K562 (cell line): ENCODE results near the gene COL7A1. TPM values are rescaled to one million over a fixed set of nuclear protein-coding genes. Genes with fewer than 3 reads are reported as not detected.

Experiments
- ATAC-seq: fragments of 200-7000 bp; cut with Tn5 transposase; 3 replicates; pipeline ENCODE4 v1.9.1; 2020; ENCODE audit warnings: moderate library complexity
- BruUV-seq: library from RNA; stranded (reverse); fragments of 400-500 nt; replicated peaks from 2 replicates; lab custom pipeline; 2021; lab: Mats Ljungman, UMichigan
- CTCF ChIA-PET: fragments of 300-600 bp; formaldehyde crosslinking; extraction: SDS; loops from one replicate; lab custom pipeline; 2021; ENCODE audit warnings: low intra/inter-chr PET ratio; lab: Yijun Ruan, JAX
- POLR2A ChIA-PET: fragments of 300-600, 350-650 bp; sonication (Branson Sonifier 250); formaldehyde crosslinking; extraction: SDS; loops from one replicate; lab custom pipeline; 2021; ENCODE audit warnings: antibody characterized with exemption, inconsistent platforms; lab: Yijun Ruan, JAX
- DNase-seq, 4 experiments: peaks; one replicate each; pipeline versions ENCODE4 v3.0.0 to v3.0.0-alpha.2; 2011 to 2018; ENCODE audit warnings: low spot score in 3 of 4, mixed read lengths in 3 of 4; ENCODE audit errors: extremely low read depth in 1 of 4
- FAIRE-seq: peaks from 2 replicates; lab custom pipeline; 2011; peaks lifted over from hg19 to GRCh38; lab: Jason Lieb, UNC
- H2AFZ ChIP-seq: 2 replicates; pipeline ENCODE4 v1.6.0; 2011; ENCODE audit warnings: low read depth, low read length, control low read depth, inconsistent platforms
- H3K27ac ChIP-seq: fragments of 200-600 bp; 3 replicates; pipeline ENCODE4 v1.8.0; 2011; ENCODE audit warnings: low read depth, mild to moderate bottlenecking, control low read depth, inconsistent platforms, low read length, moderate library complexity, mixed read lengths; ENCODE audit errors: extremely low read depth
- H3K27me3 ChIP-seq, 2 experiments: fragments of 300-600 bp in 1 of 2; 2 replicates in 1 of 2; 3 replicates in 1 of 2; pipeline versions ENCODE4 v1.6.0 to v1.8.0; 2011; ENCODE audit warnings: inconsistent platforms in 2 of 2, low read length in 2 of 2, mild to moderate bottlenecking in 1 of 2, mixed read lengths in 1 of 2, moderate library complexity in 1 of 2; ENCODE audit not compliant: control insufficient read depth in 2 of 2, insufficient read depth in 2 of 2
- H3K36me3 ChIP-seq: fragments of 300-600 bp; 3 replicates; pipeline ENCODE4 v1.8.0; 2011; ENCODE audit warnings: mild to moderate bottlenecking, low read length, inconsistent platforms; ENCODE audit not compliant: control insufficient read depth, insufficient read depth
- H3K4me1 ChIP-seq, 2 experiments: fragments of 200-600 bp in 1 of 2; replicated peaks in 1 of 2; 2 replicates in 1 of 2; 3 replicates in 1 of 2; pipeline versions ENCODE4 v1.5.1 to v1.8.0; 2011; ENCODE audit warnings: inconsistent platforms in 2 of 2, low read length in 2 of 2, mild to moderate bottlenecking in 1 of 2, mixed read lengths in 1 of 2, moderate library complexity in 1 of 2; ENCODE audit not compliant: control insufficient read depth in 2 of 2, insufficient read depth in 2 of 2
- H3K4me2 ChIP-seq: 2 replicates; pipeline ENCODE4 v1.6.1; 2011; ENCODE audit warnings: low read length, control low read depth, inconsistent platforms, mixed read lengths; ENCODE audit not compliant: insufficient read depth
- H3K4me3 ChIP-seq: fragments of 200-600 bp; sonication (generic), shearing (Covaris generic); 2 replicates; pipeline ENCODE4 v1.5.1; 2016; ENCODE audit warnings: control low read depth, inconsistent platforms
- H3K79me2 ChIP-seq: fragments of 200-600 bp; 3 replicates; pipeline ENCODE4 v1.8.0; 2011; ENCODE audit warnings: low read length, inconsistent platforms; ENCODE audit not compliant: control insufficient read depth, insufficient read depth
- H3K9ac ChIP-seq, 2 experiments: 2 replicates each; pipeline versions ENCODE4 v1.6.0 to v1.6.1; 2011; ENCODE audit warnings: low read depth in 2 of 2, low read length in 2 of 2, control low read depth in 1 of 2, inconsistent platforms in 1 of 2, mild to moderate bottlenecking in 1 of 2, mixed read lengths in 1 of 2; ENCODE audit not compliant: insufficient read depth in 1 of 2
- H3K9me1 ChIP-seq: one replicate; pipeline ENCODE4 v1.6.0; 2011; ENCODE audit warnings: inconsistent platforms, mild to moderate bottlenecking, low read length, moderate library complexity; ENCODE audit not compliant: control insufficient read depth, insufficient read depth
- H3K9me3 ChIP-seq: replicated peaks from 2 replicates; pipeline ENCODE4 v1.5.1; 2011; ENCODE audit warnings: low read depth, low read length, inconsistent platforms; ENCODE audit not compliant: control insufficient read depth, insufficient read depth
- H4K20me1 ChIP-seq: replicated peaks from 2 replicates; pipeline ENCODE4 v1.6.1; 2011; ENCODE audit warnings: low read length, inconsistent platforms, mixed read lengths; ENCODE audit not compliant: control insufficient read depth, insufficient read depth
- ARID3B ChIP-seq: fragments of 250-450 bp; sonication (Bioruptor Pico); IDR thresholded peaks from 2 replicates; pipeline ENCODE4 v1.4.0; 2020; ENCODE audit warnings: borderline replicate concordance
- ATF6 ChIP-seq: sonication (generic); formaldehyde crosslinking; IDR thresholded peaks from 2 replicates; pipeline ENCODE4 v1.4.0; 2020; ENCODE audit warnings: mild to moderate bottlenecking, missing genetic modification reagents
- CREB3 ChIP-seq: fragments of 450-650 bp; conservative IDR thresholded peaks from 2 replicates; pipeline ENCODE4 v1.6.1; 2016; ENCODE audit warnings: missing genetic modification characterization, low read depth, mild to moderate bottlenecking, missing compliant biosample characterization, moderate library complexity
- ESRRB ChIP-seq: fragments of 250-450 bp; sonication (Bioruptor Pico); IDR thresholded peaks from 2 replicates; pipeline ENCODE4 v1.5.0; 2020; ENCODE audit warnings: mild to moderate bottlenecking, moderate library complexity, borderline replicate concordance
- MED1 ChIP-seq: sonication (generic); formaldehyde crosslinking; IDR thresholded peaks from 2 replicates; pipeline ENCODE4 v1.8.1; 2023; ENCODE audit warnings: missing genetic modification reagents, borderline replicate concordance
- NKRF ChIP-seq: fragments of 450-650 bp; IDR thresholded peaks from 2 replicates; pipeline ENCODE4 v1.6.1; 2016; ENCODE audit warnings: borderline replicate concordance
- POLR3A ChIP-seq: IDR thresholded peaks from 2 replicates; pipeline ENCODE4 v1.6.1; 2011; ENCODE audit warnings: borderline replicate concordance, mild to moderate bottlenecking, moderate library complexity; ENCODE audit not compliant: insufficient read length, insufficient read depth; ENCODE audit errors: extremely low read depth
- PURB ChIP-seq: sonication (generic); formaldehyde crosslinking; IDR thresholded peaks from 2 replicates; pipeline ENCODE4 v1.9.0; 2021; ENCODE audit warnings: low read depth, mild to moderate bottlenecking, missing genetic modification reagents
- RUNX1 ChIP-seq: sonication (generic); IDR thresholded peaks from 2 replicates; pipeline ENCODE4 v1.6.1; 2016; ENCODE audit warnings: antibody characterized with exemption, low read depth
- SUPT5H ChIP-seq: fragments of 450-650 bp; IDR thresholded peaks from 2 replicates; pipeline ENCODE4 v1.6.1; 2016
- TARDBP ChIP-seq: fragments of 450-650 bp; IDR thresholded peaks from 2 replicates; pipeline ENCODE4 v1.6.1; 2016
- ZNF184 ChIP-seq: sonication (generic); formaldehyde crosslinking; IDR thresholded peaks from 2 replicates; pipeline ENCODE4 v1.5.0; 2020; ENCODE audit warnings: missing genetic modification reagents
- WGBS: fragments of 100-300 bp; shearing (Covaris generic); methylation state at CpG from one replicate; pipeline ENCODE4 v1.1.6; 2016; ENCODE audit warnings: low coverage, mixed read lengths; ENCODE audit not compliant: insufficient coverage; ENCODE audit errors: missing lambda C conversion rate; 5-methylcytosine and 5-hydroxymethylcytosine counted together
- in situ Hi-C: fragments of 300-500 bp; cut with MboI; formaldehyde crosslinking; loops from 4 replicates; pipeline ENCODE4 v1.15.0; 2018; ENCODE audit warnings: inconsistent platforms, mixed read lengths
- intact Hi-C: fragments of 100-400 bp; cut with micrococcal nuclease; formaldehyde crosslinking; loops from 2 replicates; pipeline ENCODE4 v1.14.2; 2022
- polyA plus RNA-seq, 8 experiments: library from polyadenylated mRNA; depleted of rRNA in 4 of 8; stranded (reverse) in 5 of 8; unstranded in 3 of 8; fragments of >200 nt; fragmentation: Nextera tagmentation in 2 of 8; fragmentation: Illumina TruSeq in 1 of 8; extraction: Ambion mirVana in 2 of 8; extraction: Trizol in 1 of 8; gene quantifications; 2 replicates each; pipeline versions ENCODE4 v1.2.1 to v1.2.3, GENCODE V29; 2011 to 2014; ENCODE audit warnings: inconsistent platforms in 1 of 8, missing spikeins in 1 of 8
- total RNA-seq, 7 experiments: library from RNA; depleted of rRNA in 6 of 7; stranded (reverse); fragments of >200 nt in 6 of 7; fragmentation: Illumina TruSeq in 2 of 7; extraction: Trizol in 2 of 7; gene quantifications; 2 replicates each; pipeline versions ENCODE4 v1.2.1 to v1.2.3, GENCODE V29; 2011 to 2021; ENCODE audit warnings: low replicate concordance in 1 of 7

The COL7A1 gene
- total and polyA plus RNA-seq, 9 of the 15 experiments (the other 6 are each of a cell fraction or from before 2014, with no cell fraction given) = 0.09 to 0.66 (median 0.35) TPM; not detected in 3

- no TSS peak for BruUV-seq
- H3K4me1 ChIP-seq = peaks cover 30 to 42% of the 10 kb centered on the region in 2 experiments; a peak in 4 of 5 replicates
- peaks cover 6% of the 10 kb centered on the region; the same call in 1 of the 2 replicates for H4K20me1 ChIP-seq
- in situ Hi-C loops = no loop called here
- POLR2A ChIA-PET = interaction anchor here (0.5 to 0.8 kb wide), 5 partner anchors 20 to 266 kb away, joined by 3 to 6 read pairs (median 4); no protein-coding TSS in a partner anchor
- H3K4me3 ChIP-seq = no peak overlapping the region
- H3K9ac ChIP-seq = peak overlapping the region; percentile 39 to 73; a peak in 3 of 4 replicates
- no peaks in the 10 kb centered on the region for H3K27me3 ChIP-seq
- H3K79me2 ChIP-seq = peaks cover 53% of the 10 kb centered on the region
- peaks cover 39% of the 10 kb centered on the region; the same call in 2 of the 3 replicates for H3K36me3 ChIP-seq
- H3K4me2 ChIP-seq = peak overlapping the region; percentile 84
- 73% methylated on average over 12 of the region's 14 CpGs for WGBS
- no peak for ATAC-seq
- H3K9me3 ChIP-seq = no peaks in the 10 kb centered on the region
- H3K9me1 ChIP-seq = peaks cover 11% of the 10 kb centered on the region
- DNase-seq = no peak
- no peak for FAIRE-seq
- intact Hi-C loops = loop anchor here (10.0 kb wide), 1 partner anchor 279 kb away; no protein-coding TSS in a partner anchor
- no peak overlapping the region for H2AFZ ChIP-seq
- H3K27ac ChIP-seq = no peak overlapping the region; the same call in 1 of the 3 replicates
- CTCF ChIA-PET = no interaction called here
- TF ChIP-seq ARID3B (CRISPR knock-in tag) (no peak), TARDBP (no peak), NKRF (no peak), PURB (CRISPR knock-in tag) (no peak), ESRRB (no peak), RUNX1 (no peak), POLR3A (no peak), SUPT5H (no peak), ATF6 (CRISPR knock-in tag) (no peak), MED1 (no peak), ZNF184 (no peak), CREB3 (no peak)
These were observed 41.0 kb downstream of the COL7A1 start for GRCh38 chr3:48553886-48554845.
